ENCODE measurements around the gene METTL8.

DNA sequence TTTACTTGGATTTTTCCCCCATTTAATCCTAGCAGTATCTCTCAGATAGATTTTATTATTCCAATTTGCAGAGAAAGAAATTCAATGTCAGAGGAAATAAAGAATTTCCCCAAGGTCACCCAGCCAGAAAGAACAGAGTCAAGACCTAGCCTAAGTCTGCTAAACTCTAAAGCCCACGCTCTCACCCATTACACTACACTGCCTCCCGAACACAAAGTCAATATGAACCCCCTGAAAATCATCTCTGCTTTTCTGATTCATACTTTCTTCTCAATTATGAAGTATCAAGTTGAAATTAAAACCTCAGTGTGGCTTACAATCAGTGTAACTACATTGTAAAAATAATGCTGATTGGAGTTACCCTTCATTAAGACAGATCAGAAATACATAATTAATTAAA, 89.6 kb downstream of the METTL8 start:
- TF ChIP-seq, protein P1, sequence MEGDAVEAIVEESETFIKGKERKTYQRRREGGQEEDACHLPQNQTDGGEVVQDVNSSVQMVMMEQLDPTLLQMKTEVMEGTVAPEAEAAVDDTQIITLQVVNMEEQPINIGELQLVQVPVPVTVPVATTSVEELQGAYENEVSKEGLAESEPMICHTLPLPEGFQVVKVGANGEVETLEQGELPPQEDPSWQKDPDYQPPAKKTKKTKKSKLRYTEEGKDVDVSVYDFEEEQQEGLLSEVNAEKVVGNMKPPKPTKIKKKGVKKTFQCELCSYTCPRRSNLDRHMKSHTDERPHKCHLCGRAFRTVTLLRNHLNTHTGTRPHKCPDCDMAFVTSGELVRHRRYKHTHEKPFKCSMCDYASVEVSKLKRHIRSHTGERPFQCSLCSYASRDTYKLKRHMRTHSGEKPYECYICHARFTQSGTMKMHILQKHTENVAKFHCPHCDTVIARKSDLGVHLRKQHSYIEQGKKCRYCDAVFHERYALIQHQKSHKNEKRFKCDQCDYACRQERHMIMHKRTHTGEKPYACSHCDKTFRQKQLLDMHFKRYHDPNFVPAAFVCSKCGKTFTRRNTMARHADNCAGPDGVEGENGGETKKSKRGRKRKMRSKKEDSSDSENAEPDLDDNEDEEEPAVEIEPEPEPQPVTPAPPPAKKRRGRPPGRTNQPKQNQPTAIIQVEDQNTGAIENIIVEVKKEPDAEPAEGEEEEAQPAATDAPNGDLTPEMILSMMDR (IDR thresholded peaks at IDR 0.05; ENCODE audit: insufficient read depth, low read length, poor library complexity, severe bottlenecking) = no peak
- no peak for TF ChIP-seq EZH2phosphoT487 (conservative IDR thresholded peaks at IDR 0.05; ENCODE audit: low read length)
